HCT116 (cell line): ENCODE results near the gene CYB5A. TPM values are rescaled to one million over a fixed set of nuclear protein-coding genes. Genes with fewer than 3 reads are reported as not detected.

Source experiments
- ATAC-seq: fragments of 200-7000 bp; cut with Tn5 transposase; 2 replicates; pipeline ENCODE4 v1.9.1; 2020; ENCODE audit warnings: mild to moderate bottlenecking, moderate library complexity
- BruUV-seq: library from RNA; stranded (reverse); fragments of 400-500 nt; replicated peaks from 2 replicates; lab custom pipeline; 2021; lab: Mats Ljungman, UMichigan
- CTCF ChIA-PET: fragments of 300-600 bp; sonication (Branson Sonifier 250); formaldehyde crosslinking; loops from one replicate; lab custom pipeline; 2021; ENCODE audit warnings: antibody characterized with exemption; lab: Charles Lee
- POLR2A ChIA-PET: fragments of 300-600, 350-600 bp; sonication (Branson Sonifier 250); formaldehyde crosslinking; loops from one replicate; lab custom pipeline; 2021; ENCODE audit warnings: antibody characterized with exemption; lab: Charles Lee
- RAD21 ChIA-PET, 2 experiments: fragments of 300-600 bp; sonication (Branson Sonifier 250); formaldehyde crosslinking; loops; one replicate each; lab custom pipeline; 2023; ENCODE audit warnings: low total read pairs in 2 of 2; ENCODE audit not compliant: uncharacterized antibody in 2 of 2, unreplicated experiment in 2 of 2, low non-redundant PET in 1 of 2; lab: Charles Lee
- DNase-seq: peaks from one replicate; pipeline ENCODE4 v3.0.0-alpha.2; 2010; ENCODE audit warnings: low read depth, low spot score
- H2AFZ ChIP-seq: fragments of 200-600 bp; shearing (Covaris generic), sonication (generic); 2 replicates; pipeline ENCODE4 v1.6.1; 2017; ENCODE audit warnings: low read depth, mixed run types, mixed read lengths, antibody characterized with exemption, low read length; ENCODE audit not compliant: poor library complexity, severe bottlenecking
- H3K27ac ChIP-seq: 2 replicates; pipeline ENCODE4 v1.5.1; 2012; ENCODE audit warnings: low read depth, low read length
- H3K27me3 ChIP-seq: fragments of 200-600 bp; sonication (generic); 2 replicates; pipeline ENCODE4 v1.6.1; 2016; ENCODE audit warnings: mixed run types, low read length, mixed read lengths; ENCODE audit not compliant: insufficient read depth
- H3K36me3 ChIP-seq, 2 experiments: fragments of 200-500 bp in 1 of 2; fragments of 200-600 bp in 1 of 2; sonication (Bioruptor generic) in 1 of 2; sonication (generic) in 1 of 2; 2 replicates each; pipeline versions ENCODE4 v1.5.1 to v1.6.1; 2014 to 2016; ENCODE audit warnings: low read length in 2 of 2, inconsistent platforms in 1 of 2, mixed read lengths in 1 of 2, mixed run types in 1 of 2; ENCODE audit not compliant: insufficient read depth in 2 of 2, control insufficient read depth in 1 of 2
- H3K4me1 ChIP-seq, 2 experiments: fragments of 200-600 bp in 1 of 2; sonication (generic) in 1 of 2; 2 replicates each; pipeline versions ENCODE4 v1.5.1 to v1.6.1; 2012 to 2017; ENCODE audit warnings: low read length in 2 of 2, inconsistent platforms in 1 of 2, mild to moderate bottlenecking in 1 of 2, mixed read lengths in 1 of 2, mixed run types in 1 of 2, moderate library complexity in 1 of 2; ENCODE audit not compliant: insufficient read depth in 2 of 2, control insufficient read depth in 1 of 2
- H3K4me2 ChIP-seq: fragments of 200-600 bp; sonication (generic); 2 replicates; pipeline ENCODE4 v1.6.1; 2017; ENCODE audit warnings: mixed run types, low read length, mixed read lengths
- H3K4me3 ChIP-seq, 2 experiments: fragments of 200-600 bp in 1 of 2; sonication (generic) in 1 of 2; replicated peaks in 1 of 2; 2 replicates each; pipeline ENCODE4 v1.5.1; 2011 to 2016; ENCODE audit warnings: low read length in 2 of 2, control low read depth in 1 of 2, low read depth in 1 of 2, mild to moderate bottlenecking in 1 of 2, mixed read lengths in 1 of 2, mixed run types in 1 of 2
- H3K79me2 ChIP-seq: fragments of 200-600 bp; sonication (generic); 2 replicates; pipeline ENCODE4 v1.6.1; 2017; ENCODE audit warnings: mild to moderate bottlenecking, mixed run types, low read length, moderate library complexity, mixed read lengths; ENCODE audit not compliant: insufficient read depth
- H3K9ac ChIP-seq: fragments of 200-600 bp; sonication (generic); 2 replicates; pipeline ENCODE4 v1.6.1; 2016; ENCODE audit warnings: low read length, mixed read lengths
- H3K9me2 ChIP-seq: fragments of 200-600 bp; sonication (generic), shearing (Covaris generic); 2 replicates; pipeline ENCODE4 v1.6.1; 2017; ENCODE audit warnings: mixed run types, mild to moderate bottlenecking, moderate library complexity; ENCODE audit not compliant: insufficient read depth
- H3K9me3 ChIP-seq, 2 experiments: fragments of 200-500 bp in 1 of 2; fragments of 200-600 bp in 1 of 2; sonication (Bioruptor generic) in 1 of 2; sonication (generic) in 1 of 2; 2 replicates each; pipeline ENCODE4 v1.6.1; 2014 to 2017; ENCODE audit warnings: low read length in 2 of 2, mixed read lengths in 2 of 2, inconsistent platforms in 1 of 2, low read depth in 1 of 2, mild to moderate bottlenecking in 1 of 2, mixed run types in 1 of 2, moderate library complexity in 1 of 2; ENCODE audit not compliant: control insufficient read depth in 1 of 2, insufficient read depth in 1 of 2
- H4K20me1 ChIP-seq: fragments of 200-600 bp; sonication (generic), shearing (Covaris generic); 2 replicates; pipeline ENCODE4 v1.6.1; 2017; ENCODE audit warnings: mixed run types, mild to moderate bottlenecking, moderate library complexity; ENCODE audit not compliant: insufficient read depth
- CBX3 ChIP-seq: IDR thresholded peaks from 2 replicates; pipeline ENCODE4 v1.6.1; 2012; ENCODE audit warnings: low read depth
- CEBPB ChIP-seq: IDR thresholded peaks from 2 replicates; pipeline ENCODE4 v1.6.1; 2012; ENCODE audit warnings: low read depth
- FOSL1 ChIP-seq: IDR thresholded peaks from 2 replicates; pipeline ENCODE4 v1.6.1; 2012; ENCODE audit warnings: low read depth
- JUND ChIP-seq: IDR thresholded peaks from 2 replicates; pipeline ENCODE4 v1.6.1; 2012
- MAX ChIP-seq: IDR thresholded peaks from 2 replicates; pipeline ENCODE4 v1.6.1; 2012
- POLR2AphosphoS5 ChIP-seq: IDR thresholded peaks from 2 replicates; pipeline ENCODE4 v1.6.1; 2011; ENCODE audit warnings: mild to moderate bottlenecking, low read depth, low read length, moderate library complexity
- REST ChIP-seq: IDR thresholded peaks from 2 replicates; pipeline ENCODE4 v1.6.1; 2012; ENCODE audit warnings: low read depth
- SIN3A ChIP-seq: IDR thresholded peaks from 2 replicates; pipeline ENCODE4 v1.6.1; 2012; ENCODE audit warnings: low read depth
- SP1 ChIP-seq: IDR thresholded peaks from 2 replicates; pipeline ENCODE4 v1.6.1; 2012; ENCODE audit warnings: low read depth
- TCF7L2 ChIP-seq: IDR thresholded peaks from 2 replicates; pipeline ENCODE4 v1.7.0; 2011; ENCODE audit warnings: borderline replicate concordance, inconsistent platforms; ENCODE audit not compliant: insufficient read depth, insufficient read length; ENCODE audit errors: extremely low read depth
- YY1 ChIP-seq: IDR thresholded peaks from 2 replicates; pipeline ENCODE4 v1.6.1; 2011; ENCODE audit warnings: low read length, low read depth, moderate library complexity, mild to moderate bottlenecking; ENCODE audit not compliant: insufficient replicate concordance; ENCODE audit errors: extremely low read depth
- intact Hi-C: fragments of 100-400 bp; cut with micrococcal nuclease; formaldehyde crosslinking; loops from 2 replicates; pipeline ENCODE4 v1.10.0; 2022
- total RNA-seq: library from RNA; stranded (reverse); gene quantifications from one replicate; pipeline ENCODE4 v1.2.1, GENCODE V29; 2021; ENCODE audit not compliant: unreplicated experiment
- TF ChIP-seq, protein P1 (sequence below): IDR thresholded peaks from 2 replicates; pipeline ENCODE4 v1.6.1; 2012
- TF ChIP-seq, protein P2 (sequence below): IDR thresholded peaks from 2 replicates; pipeline ENCODE4 v1.6.1; 2011; ENCODE audit warnings: mild to moderate bottlenecking, low read length, moderate library complexity; ENCODE audit not compliant: insufficient replicate concordance; ENCODE audit errors: extremely low read depth

The CYB5A gene
- total RNA-seq, 1 experiment from 2014 or later: 37.7 TPM

DNA sequence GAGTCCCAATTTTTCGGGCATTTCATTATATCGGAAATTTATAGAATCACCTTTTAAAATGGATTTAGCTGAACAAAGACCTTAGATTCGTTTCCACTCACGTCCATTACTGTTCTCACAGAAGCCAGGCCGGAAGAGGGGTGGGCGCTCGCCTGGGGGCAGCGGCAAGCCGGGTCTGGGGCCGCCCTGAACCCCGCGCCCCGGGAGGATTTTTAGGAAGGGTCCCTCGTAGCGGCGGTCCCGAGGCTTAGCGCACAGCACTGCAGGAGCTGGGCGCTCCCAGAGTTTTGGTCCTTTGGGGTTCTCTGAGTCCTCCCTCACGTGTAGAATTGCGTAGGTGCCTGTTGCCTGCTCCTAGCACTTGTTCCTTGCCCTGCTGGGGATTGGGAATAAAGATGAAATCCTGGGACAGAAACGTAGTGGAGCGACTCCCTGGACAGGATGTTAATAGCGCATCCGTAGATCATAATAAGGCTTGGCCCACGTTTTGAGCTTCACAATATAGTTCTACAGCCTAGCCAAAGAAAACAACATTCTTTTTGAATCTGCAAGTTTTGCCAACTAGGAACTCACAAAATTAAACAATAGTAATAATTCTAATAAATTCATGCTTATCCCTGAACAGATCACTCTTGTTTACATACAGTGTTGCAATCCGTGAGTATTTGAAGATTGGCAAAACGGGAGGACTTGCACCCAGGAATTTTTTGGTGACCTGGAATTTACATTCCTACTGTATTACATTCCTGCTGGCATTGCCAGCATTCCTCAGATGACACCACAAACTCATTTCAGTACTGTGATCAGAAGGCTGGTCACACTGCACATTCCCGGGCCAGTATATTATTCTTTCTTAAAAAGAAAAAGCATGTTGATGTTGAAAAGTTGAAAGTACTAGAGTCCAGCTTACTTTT, 24.8 kb upstream of the CYB5A start:
- RAD21 ChIA-PET: no interaction called here
- peak; percentile 54; the same call in 1 of the 2 replicates for ATAC-seq
- intact Hi-C loops: no loop called here

More for the DNA sequence above, 24.8 kb upstream of the CYB5A start:
- DNase-seq: no peak
- Histone ChIP-seq H3K4me1 (peaks cover 0 to 7% of the 10 kb centered on the region in 2 experiments; a peak in 1 of 4 replicates), H2AFZ (no peak overlapping the region), H3K27me3 (no peaks in the 10 kb centered on the region), H3K9me3 (no peaks in the 10 kb centered on the region; a peak in 1 of 4 replicates), H3K36me3 (no peaks in the 10 kb centered on the region), H3K4me3 (no peak overlapping the region), H3K79me2 (no peaks in the 10 kb centered on the region), H3K4me2 (peak overlapping the region; percentile 2; the same call in 1 of the 2 replicates), H3K9me2 (no peaks in the 10 kb centered on the region), H3K27ac (no peak overlapping the region), H4K20me1 (no peaks in the 10 kb centered on the region), H3K9ac (no peak overlapping the region)
- ChIA-PET POLR2A (no interaction called here), CTCF (no interaction called here)
- no peak for TF ChIP-seq FOSL1
- no peak for TF ChIP-seq POLR2AphosphoS5
- no peak for TF ChIP-seq MAX
- no peak for TF ChIP-seq SP1
- TF ChIP-seq, protein P1, sequence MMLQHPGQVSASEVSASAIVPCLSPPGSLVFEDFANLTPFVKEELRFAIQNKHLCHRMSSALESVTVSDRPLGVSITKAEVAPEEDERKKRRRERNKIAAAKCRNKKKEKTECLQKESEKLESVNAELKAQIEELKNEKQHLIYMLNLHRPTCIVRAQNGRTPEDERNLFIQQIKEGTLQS: no peak
- no peak for TF ChIP-seq JUND
- no peak for TF ChIP-seq REST
- TF ChIP-seq CBX3: no peak
- no peak for TF ChIP-seq TCF7L2
- TF ChIP-seq, protein P2, sequence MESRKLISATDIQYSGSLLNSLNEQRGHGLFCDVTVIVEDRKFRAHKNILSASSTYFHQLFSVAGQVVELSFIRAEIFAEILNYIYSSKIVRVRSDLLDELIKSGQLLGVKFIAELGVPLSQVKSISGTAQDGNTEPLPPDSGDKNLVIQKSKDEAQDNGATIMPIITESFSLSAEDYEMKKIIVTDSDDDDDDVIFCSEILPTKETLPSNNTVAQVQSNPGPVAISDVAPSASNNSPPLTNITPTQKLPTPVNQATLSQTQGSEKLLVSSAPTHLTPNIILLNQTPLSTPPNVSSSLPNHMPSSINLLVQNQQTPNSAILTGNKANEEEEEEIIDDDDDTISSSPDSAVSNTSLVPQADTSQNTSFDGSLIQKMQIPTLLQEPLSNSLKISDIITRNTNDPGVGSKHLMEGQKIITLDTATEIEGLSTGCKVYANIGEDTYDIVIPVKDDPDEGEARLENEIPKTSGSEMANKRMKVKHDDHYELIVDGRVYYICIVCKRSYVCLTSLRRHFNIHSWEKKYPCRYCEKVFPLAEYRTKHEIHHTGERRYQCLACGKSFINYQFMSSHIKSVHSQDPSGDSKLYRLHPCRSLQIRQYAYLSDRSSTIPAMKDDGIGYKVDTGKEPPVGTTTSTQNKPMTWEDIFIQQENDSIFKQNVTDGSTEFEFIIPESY: no peak
- no peak for TF ChIP-seq CEBPB
- no peak for TF ChIP-seq SIN3A
- no peak for TF ChIP-seq YY1
- no TSS peak for BruUV-seq
